C4-2B (cell line): ENCODE results near the gene NAPSA.

Experiments used
- ZFX ChIP-seq: fragments of 450-650 bp; IDR thresholded peaks from 2 replicates; pipeline ENCODE4 v1.6.1; 2017
- TF ChIP-seq, protein P1 (sequence below): fragments of 450-650 bp; conservative IDR thresholded peaks from 2 replicates; pipeline ENCODE4 v1.5.1; 2017; ENCODE audit warnings: mild to moderate bottlenecking

DNA sequence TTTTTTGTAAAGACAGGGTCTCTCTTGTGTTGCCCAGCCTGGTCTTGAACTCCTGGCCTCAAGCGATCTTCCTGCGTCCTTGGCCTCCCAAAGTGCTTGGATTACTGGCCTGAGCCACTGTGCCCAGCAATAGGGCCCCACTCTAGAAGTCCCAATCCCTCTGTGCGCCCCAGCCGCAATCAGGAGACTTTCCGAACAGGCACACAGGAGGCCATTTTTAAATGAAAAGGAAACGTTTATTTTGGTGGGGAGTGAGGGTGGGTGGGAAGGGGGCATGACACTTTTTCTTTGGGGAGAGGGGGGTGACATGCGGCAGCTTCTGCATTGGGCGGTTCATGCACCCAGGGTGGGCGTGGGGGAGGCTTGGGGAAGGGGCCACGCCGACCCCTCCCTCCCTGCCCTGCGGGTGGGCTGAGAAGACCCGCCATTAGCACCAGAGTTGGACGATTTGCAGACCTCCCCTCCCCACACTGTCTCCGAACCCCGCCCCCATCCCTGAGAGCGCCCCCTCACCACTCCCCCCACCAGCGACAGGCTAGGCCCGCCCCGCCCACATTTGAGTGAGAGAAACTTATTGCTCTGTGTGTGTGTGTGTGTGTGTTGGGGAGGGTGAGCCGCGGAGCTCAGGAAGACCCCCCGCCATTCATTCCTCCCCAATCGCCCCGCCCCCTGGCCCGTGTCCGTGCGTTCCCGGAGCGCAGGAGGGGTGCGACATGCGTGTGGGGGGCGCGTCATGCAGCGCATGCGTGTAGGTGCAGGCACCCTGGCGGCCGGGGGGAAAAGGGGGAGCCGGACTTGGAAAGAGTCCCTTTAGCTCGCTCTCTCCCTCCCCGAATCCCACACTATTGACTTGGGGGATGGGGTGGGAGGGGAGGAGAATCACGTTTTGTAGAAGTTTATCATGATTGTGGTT, 53.5 kb downstream of the NAPSA start:
- TF ChIP-seq, protein P1, sequence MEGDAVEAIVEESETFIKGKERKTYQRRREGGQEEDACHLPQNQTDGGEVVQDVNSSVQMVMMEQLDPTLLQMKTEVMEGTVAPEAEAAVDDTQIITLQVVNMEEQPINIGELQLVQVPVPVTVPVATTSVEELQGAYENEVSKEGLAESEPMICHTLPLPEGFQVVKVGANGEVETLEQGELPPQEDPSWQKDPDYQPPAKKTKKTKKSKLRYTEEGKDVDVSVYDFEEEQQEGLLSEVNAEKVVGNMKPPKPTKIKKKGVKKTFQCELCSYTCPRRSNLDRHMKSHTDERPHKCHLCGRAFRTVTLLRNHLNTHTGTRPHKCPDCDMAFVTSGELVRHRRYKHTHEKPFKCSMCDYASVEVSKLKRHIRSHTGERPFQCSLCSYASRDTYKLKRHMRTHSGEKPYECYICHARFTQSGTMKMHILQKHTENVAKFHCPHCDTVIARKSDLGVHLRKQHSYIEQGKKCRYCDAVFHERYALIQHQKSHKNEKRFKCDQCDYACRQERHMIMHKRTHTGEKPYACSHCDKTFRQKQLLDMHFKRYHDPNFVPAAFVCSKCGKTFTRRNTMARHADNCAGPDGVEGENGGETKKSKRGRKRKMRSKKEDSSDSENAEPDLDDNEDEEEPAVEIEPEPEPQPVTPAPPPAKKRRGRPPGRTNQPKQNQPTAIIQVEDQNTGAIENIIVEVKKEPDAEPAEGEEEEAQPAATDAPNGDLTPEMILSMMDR: no peak
- no peak for TF ChIP-seq ZFX
